Upper lobe of left lung (tissue), 4 donors: Measurements from ENCODE around the gene SH3BP4.

Experiments used
- EP300 ChIP-seq, 4 donors: sonication (generic); formaldehyde crosslinking; IDR thresholded peaks; one replicate each; pipeline ENCODE4 v1.5.1; 2017; ENCODE audit warnings: antibody characterized with exemption in 4 of 4, control low read depth in 2 of 4
- POLR2A ChIP-seq, 4 donors: fragments of 450-650 bp; IDR thresholded peaks; one replicate each; pipeline ENCODE4 v1.5.1; 2016 to 2017; ENCODE audit warnings: antibody characterized with exemption in 4 of 4, mild to moderate bottlenecking in 2 of 4
- POLR2AphosphoS5 ChIP-seq, 2 donors: sonication (generic); formaldehyde crosslinking; IDR thresholded peaks; one replicate each; pipeline ENCODE4 v1.5.1; 2017; ENCODE audit warnings: antibody characterized with exemption in 2 of 2
- TF ChIP-seq, protein P1 (sequence below), 6 experiments: fragments of 450-650 bp in 4 of 6; fragments of 200-600 bp in 2 of 6; sonication (generic) in 2 of 6; IDR thresholded peaks; one replicate each; pipeline ENCODE4 v1.5.1; 2016 to 2019; ENCODE audit warnings: antibody characterized with exemption in 6 of 6

DNA sequence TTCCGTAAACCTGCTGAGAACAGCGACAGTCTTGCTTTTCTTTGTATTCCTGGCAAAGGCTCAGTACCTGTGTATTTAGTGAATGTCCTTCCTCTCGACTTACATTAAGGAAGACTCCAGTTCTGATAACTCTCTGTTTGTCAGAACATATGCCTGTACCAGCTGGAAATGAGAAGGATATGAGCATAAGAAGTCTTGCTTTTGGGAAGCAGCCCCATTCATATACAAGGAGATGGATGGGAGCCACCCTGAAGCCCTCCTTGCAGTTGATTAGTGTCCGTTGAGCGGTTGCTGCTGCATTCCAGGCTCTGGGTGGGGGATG, 59.8 kb downstream of the SH3BP4 start:
- TF ChIP-seq POLR2A (IDR thresholded peaks at IDR 0.05), result no peak
- no peak for TF ChIP-seq EP300 (IDR thresholded peaks at IDR 0.05)
- TF ChIP-seq, protein P1, sequence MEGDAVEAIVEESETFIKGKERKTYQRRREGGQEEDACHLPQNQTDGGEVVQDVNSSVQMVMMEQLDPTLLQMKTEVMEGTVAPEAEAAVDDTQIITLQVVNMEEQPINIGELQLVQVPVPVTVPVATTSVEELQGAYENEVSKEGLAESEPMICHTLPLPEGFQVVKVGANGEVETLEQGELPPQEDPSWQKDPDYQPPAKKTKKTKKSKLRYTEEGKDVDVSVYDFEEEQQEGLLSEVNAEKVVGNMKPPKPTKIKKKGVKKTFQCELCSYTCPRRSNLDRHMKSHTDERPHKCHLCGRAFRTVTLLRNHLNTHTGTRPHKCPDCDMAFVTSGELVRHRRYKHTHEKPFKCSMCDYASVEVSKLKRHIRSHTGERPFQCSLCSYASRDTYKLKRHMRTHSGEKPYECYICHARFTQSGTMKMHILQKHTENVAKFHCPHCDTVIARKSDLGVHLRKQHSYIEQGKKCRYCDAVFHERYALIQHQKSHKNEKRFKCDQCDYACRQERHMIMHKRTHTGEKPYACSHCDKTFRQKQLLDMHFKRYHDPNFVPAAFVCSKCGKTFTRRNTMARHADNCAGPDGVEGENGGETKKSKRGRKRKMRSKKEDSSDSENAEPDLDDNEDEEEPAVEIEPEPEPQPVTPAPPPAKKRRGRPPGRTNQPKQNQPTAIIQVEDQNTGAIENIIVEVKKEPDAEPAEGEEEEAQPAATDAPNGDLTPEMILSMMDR (IDR thresholded peaks at IDR 0.05), result no peak
- no peak for TF ChIP-seq POLR2AphosphoS5 (IDR thresholded peaks at IDR 0.05)
